GM19452 (cell line): ENCODE data around the gene ARMH1.
"Not testable (repeated sequence)": the region's sequence is repeated elsewhere in the genome, so short reads cannot be mapped to it uniquely, and the experiment has no call there.

Experiments
- ATAC-seq: cut with Tn5 transposase; IDR thresholded peaks from one replicate; pipeline ENCODE4 v1.9.1; 2021; ENCODE audit not compliant: unreplicated experiment

Gene ARMH1

GRCh38 chr1:44664730-44665370 is 9.7 kb upstream of the ARMH1 start:
- no peak for ATAC-seq

- not testable (repeated sequence) for ATAC-seq
Observed at GRCh38 chr1:44666719-44667118, 7.8 kb upstream of the ARMH1 start.

DNA sequence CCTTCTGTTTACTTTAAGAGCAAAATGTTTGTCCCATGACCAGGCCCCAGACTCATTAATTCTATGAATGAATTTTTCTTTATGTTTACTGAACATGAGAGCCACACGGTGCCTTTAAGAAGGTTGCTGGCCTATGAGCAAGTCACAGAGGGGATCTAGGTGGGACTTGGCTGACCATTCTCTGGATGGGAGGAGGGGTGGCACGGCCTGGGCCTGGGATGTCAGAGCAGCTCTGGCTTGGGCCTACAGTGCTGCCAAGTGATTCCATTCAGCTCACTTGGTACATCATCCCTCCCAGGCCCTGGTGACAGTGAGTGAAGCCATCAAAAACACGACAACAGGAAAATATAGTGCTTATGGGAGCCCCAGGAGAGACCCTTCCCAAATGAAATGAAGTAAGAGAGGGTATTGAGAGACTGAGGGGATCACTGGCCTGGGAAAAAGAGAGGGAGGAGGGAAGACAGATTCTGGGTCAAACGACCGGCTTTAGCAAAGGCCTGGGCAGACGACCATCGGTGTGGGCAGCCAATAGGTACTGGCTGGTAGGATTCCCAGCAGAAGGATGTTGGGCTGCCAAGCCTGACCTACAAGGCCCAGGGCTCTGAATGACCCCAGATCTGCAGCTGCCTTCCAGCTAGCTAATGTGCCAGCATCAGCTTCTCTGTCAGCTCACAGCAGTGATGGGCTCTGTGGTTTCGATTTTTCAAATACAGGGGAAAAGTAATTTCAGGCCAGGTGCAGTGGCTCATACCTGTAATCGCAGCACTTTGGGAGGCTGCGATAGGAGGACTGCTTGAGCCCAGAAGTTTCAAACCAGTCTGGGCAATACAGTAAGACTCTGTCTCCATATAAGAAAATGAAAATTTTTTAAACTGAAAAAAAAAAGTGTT is 3.5 kb upstream of the ARMH1 start:
- ATAC-seq = no peak

DNA sequence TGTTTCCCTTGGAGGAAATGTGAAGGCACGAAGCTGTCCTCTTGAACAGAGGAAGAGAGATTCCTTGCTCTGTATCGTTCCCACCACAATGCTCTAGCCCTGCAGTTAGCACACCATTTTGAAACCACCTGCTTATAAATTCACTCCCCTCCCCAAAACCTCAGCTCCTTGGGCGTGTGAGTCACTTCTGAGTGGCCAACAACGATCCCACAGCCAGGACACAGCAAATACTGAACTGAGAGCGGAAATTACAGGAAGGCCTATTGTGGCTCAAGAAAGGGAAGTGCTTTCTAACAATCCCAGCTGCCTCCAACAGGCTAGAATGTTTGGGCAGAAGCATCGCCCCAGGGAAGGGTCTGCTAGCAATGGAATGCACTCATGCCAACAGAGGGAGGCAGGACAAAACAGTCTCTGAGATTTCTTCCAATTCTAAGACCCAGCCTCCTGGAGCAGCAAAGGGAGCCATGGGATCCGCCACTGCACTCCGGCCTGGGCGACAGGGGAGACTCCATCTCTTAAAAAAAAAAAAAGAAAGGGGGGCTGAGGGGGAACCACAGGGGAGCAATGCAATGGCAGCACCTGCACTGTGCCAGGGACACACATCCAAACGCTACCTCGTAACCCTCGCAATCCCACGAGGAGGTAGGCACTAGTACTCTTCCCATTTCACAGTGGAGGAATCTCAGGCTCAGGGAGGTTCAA is 2.1 kb upstream of the ARMH1 start:
- no peak for ATAC-seq

DNA sequence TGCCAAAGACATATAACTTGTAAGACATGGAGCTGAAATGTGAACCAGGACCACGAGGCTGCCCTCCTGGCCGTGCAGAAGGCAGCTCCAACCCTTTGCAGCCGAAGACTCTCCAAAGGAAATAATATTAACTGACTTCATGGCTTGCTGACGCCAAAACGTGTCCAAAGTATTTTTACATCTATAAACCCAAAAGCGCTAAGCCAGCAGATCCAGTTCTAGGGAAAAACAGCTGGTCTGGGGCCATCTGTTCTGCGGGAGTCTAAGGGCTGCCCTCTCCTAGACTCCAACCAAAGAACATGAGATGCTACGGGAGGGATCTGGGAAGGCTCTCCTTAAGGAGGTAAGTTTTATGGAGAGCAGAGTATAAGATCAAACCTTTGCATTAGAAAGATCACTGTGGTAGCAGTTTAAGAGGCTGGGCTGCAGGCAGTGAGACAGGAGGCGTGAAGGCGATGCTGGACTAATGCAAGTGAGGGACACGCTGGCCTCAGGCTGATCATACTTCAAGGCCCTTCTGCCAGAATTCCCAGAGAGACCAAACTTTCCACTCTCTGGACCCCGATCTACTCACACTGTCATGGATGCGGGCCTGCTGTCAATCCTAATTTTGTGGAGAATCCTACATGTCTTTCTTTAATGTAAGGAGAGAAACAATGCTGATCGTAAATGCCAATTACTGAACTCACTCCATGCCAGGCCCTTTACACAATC is 1.4 kb upstream of the ARMH1 start:
- no peak for ATAC-seq

GRCh38 chr1:44673675-44674112 is 820 bp upstream of the ARMH1 start:
- ATAC-seq = peak; percentile 2

DNA sequence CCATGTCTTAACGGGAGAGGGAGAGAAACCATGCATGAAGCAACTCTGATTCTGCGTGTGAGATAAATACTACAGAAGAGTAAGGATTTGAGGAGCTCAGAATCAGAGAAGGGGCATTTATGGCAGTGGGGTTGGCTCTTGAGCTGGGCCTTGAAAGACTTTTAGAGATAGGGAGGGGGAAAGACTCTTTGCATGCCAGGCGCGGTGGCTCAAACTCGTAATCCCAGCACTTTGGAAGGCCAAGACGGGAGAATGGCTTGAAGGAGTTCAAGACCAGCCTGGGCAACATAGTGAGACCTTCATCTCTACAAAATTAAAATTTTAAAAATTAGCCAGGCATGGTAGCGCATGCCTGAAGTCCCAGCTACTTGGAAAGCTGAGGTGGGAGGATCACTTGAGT is 672 bp downstream of the ARMH1 start:
- no peak for ATAC-seq

- ATAC-seq = no peak
Observed at GRCh38 chr1:44676484-44677200, 2.1 kb downstream of the ARMH1 start.

- ATAC-seq = no peak
Observed at GRCh38 chr1:44677201-44677766, 2.8 kb downstream of the ARMH1 start.

DNA sequence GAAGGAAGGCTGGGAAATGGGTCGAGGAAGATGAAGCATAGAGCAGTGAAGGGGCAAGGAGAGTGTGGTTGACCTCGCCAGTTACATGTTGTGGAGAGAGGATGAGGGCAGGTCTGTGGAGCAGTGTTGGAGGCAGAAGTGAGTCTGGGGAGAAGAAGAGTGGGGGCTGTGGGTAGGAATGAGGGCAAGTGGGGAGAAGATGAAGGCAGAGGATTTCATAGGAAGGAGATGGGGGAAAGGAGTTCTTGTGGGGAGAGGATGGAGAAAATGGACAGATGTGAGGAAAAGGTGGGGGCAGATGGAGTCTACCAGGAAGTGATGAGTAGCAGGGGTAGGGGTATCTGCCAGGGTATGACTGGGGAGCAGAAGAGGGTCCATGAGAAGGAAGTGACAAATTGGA is 3.6 kb downstream of the ARMH1 start:
- ATAC-seq = no peak

- ATAC-seq = no peak
Observed at GRCh38 chr1:44678626-44679025, 4.1 kb downstream of the ARMH1 start.

DNA sequence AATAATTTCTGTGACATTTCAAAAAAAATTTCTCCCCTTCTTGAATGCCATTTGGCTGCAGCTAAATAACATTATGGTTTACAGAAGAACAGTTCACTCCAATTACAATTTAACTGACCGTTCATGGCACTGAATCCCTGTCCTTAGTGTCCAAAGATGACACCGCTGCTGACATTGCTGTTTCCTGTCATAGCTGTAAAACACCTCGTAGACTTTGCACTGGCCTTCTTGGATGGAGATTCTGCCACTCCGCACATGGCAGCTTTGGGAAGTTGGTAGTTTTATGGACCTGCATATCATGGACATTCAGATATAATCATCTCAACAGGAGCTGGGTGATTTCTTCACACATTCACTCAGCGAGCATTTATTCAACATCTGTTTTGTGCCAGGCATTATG is 5.0 kb downstream of the ARMH1 start:
- ATAC-seq = no peak

DNA sequence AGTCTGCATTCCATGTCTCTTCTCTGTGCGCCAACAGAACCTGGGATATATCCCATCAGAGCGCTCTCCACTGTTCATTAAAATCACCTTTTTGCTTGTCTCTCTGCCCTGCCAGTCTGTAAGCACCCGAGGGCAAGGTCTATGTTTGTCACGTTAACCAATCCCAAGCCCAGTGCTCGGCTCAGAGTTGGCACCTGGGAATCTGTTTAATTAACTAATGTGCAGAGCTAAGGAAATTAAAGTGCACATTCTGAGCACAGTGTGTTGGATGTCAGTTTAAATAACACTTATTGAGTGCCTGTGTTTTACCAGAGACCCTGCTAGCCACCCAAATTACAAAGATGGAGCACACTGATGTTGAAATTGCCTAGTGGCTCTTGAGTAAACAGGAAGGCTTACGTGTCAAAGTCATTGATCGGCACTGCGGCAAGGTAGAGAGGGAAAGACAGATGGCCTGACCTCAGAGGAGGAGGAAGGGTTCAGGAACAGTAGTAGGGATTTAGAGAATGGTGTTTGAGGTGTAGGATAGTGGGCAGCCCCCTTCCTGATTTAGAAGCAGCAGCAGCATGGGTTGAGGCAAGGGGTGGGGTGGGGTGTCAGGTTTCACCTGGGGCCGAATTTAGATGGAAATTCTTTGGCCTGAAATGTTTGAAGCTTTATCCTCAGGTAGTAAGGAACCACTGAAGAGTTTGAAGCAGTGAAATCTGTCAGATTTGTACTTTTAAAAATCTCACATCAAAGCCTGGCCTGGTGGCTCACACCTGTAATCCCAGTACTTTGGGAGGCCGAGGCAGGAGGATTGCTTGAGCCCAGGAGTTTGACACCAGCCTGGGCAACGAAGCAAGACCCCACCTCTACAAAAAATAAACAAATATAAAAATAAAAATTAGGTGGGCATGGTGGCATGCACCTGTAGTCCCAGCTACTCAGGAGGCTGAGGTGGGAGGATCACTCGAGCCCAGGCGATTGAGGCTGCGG is 7.7 kb downstream of the ARMH1 start:
- no peak for ATAC-seq

- no peak for ATAC-seq
Observed at GRCh38 chr1:44682883-44683265, 8.4 kb downstream of the ARMH1 start.

DNA sequence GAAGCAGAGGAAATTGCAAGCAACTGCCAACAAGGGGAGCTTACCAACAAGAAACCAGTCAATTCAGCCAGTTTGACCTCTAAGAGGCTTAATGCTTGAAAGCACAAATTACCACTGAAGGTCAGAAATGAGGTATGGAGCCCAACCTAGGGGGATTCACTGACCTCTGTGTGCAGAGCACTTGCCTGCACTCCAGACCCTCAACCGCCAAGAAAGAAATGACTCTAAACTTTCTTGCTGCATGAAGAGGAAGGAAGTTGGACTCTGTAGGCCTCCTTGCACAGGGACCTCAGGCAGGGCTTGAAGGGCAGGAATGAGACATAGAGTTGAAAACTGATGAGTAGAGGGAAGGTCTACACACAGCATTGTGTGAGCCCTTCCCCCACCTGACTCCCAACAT is 10.0 kb downstream of the ARMH1 start:
- ATAC-seq = peak; percentile 86

DNA sequence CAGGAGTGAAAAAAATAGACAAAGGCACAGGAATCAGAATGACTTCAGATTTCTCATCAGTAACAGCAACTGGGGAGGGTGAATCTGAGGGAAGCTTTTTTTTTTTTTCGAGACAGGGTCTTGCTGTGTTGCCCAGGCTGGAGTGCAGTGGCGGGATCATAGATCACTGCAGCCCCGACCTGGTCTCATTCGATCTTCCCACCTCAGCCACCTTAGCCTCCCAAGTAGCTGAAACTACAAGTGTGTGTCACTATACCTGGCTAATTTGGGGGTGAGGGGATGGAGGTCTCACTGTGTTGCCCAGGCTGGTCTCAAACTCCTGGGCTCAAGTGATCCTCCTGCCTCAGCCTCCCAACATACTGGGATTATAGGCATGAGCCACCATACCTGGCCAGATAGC is 10.7 kb downstream of the ARMH1 start:
- no peak for ATAC-seq

DNA sequence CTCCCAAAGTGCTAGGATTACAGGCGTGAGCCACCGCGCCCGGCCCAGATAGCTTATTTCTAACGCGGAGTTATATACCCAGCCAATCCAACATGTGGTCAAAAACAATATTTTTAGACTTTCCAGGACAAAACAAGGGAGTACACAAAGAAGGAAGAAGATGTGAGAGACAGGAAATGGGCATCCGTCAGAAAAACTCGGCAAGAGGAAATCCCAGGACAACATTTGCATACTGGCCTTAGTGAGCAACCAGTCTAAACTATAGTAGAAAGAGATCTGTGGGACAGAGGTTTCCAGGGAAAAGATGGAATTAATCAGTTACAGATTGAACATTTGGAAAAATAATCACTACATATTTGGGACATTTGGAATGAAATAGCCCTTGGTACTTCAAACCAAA is 11.4 kb downstream of the ARMH1 start:
- no peak for ATAC-seq

DNA sequence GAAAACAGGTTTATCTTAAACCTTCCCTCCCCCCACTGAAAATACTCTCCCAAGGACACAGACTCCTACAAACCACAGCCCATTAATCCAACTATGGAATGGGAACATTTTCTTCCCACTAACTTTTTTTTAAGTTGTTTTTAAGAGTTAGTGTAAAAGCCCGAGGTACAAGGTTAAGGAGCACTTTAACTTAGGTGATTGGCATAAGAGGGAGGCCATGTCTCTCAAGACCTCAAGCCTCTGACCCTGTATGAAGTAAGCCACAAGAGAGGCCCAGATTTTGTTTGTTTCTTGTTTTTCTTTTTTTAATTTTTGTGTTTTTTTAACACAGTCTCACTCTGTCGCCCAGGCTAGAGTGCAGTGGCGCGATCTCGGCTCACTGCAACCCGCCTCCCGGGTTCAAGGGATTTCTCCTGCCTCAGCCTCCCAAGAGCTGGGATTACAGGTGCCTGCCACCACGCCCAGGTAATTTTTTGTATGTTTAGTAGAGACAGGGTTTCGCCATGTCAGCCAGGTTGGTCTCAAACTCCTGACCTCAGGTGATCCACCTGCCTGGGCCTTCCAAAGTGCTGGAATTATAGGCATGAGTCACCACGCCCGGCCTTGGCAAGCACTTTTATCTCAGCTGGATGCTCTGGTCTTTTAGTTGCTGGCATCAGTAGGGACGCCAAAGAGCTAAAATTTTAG is 14.4 kb downstream of the ARMH1 start:
- ATAC-seq = no peak

- no peak for ATAC-seq
Observed at GRCh38 chr1:44689447-44689765, 14.9 kb downstream of the ARMH1 start.
